GM23338 (cell line): ENCODE results near the gene DIO1. TPM values are rescaled to one million over a fixed set of nuclear protein-coding genes. Genes with fewer than 3 reads are reported as not detected.

Source experiments
- ATAC-seq: fragments of 200-7000 bp; cut with Tn5 transposase; 3 replicates; pipeline ENCODE4 v1.9.1; 2020
- DNase-seq: peaks from one replicate; pipeline ENCODE4 v3.0.0-alpha.2; 2015; ENCODE audit warnings: low spot score
- H2AFZ ChIP-seq: fragments of 200-600 bp; sonication (generic); 2 replicates; pipeline ENCODE4 v1.8.0; 2016; ENCODE audit warnings: antibody characterized with exemption, mild to moderate bottlenecking, moderate library complexity
- H3F3A ChIP-seq: fragments of 200-600 bp; sonication (generic); replicated peaks from 2 replicates; pipeline ENCODE4 v1.8.0; 2017; ENCODE audit warnings: antibody characterized with exemption, mixed run types, low read depth
- H3K27ac ChIP-seq: fragments of 200-600 bp; sonication (generic); 2 replicates; pipeline ENCODE4 v1.6.1; 2016; ENCODE audit warnings: low read depth
- H3K27me3 ChIP-seq: fragments of 200-600 bp; sonication (generic); 2 replicates; pipeline ENCODE4 v1.8.0; 2016; ENCODE audit warnings: mild to moderate bottlenecking, mixed run types, moderate library complexity; ENCODE audit not compliant: insufficient read depth
- H3K36me3 ChIP-seq: fragments of 200-600 bp; sonication (generic); 2 replicates; pipeline ENCODE4 v1.8.0; 2016; ENCODE audit warnings: mild to moderate bottlenecking; ENCODE audit not compliant: insufficient read depth
- H3K4me1 ChIP-seq: fragments of 200-600 bp; sonication (generic); 2 replicates; pipeline ENCODE4 v1.8.0; 2016; ENCODE audit warnings: mild to moderate bottlenecking, moderate library complexity; ENCODE audit not compliant: insufficient read depth
- H3K4me2 ChIP-seq: fragments of 200-600 bp; sonication (generic); 2 replicates; pipeline ENCODE4 v1.7.1; 2017; ENCODE audit warnings: mixed run types
- H3K4me3 ChIP-seq: fragments of 200-600 bp; sonication (generic); 2 replicates; pipeline ENCODE4 v1.6.1; 2016; ENCODE audit warnings: mixed run types
- H3K79me2 ChIP-seq: fragments of 200-600 bp; sonication (generic); replicated peaks from 2 replicates; pipeline ENCODE4 v1.8.0; 2017; ENCODE audit warnings: mild to moderate bottlenecking; ENCODE audit not compliant: insufficient read depth
- H3K9me2 ChIP-seq: fragments of 200-600 bp; sonication (generic); 2 replicates; pipeline ENCODE4 v1.8.0; 2017; ENCODE audit not compliant: insufficient read depth
- H4K20me1 ChIP-seq: fragments of 200-600 bp; sonication (generic); replicated peaks from 2 replicates; pipeline ENCODE4 v1.8.0; 2017; ENCODE audit warnings: mild to moderate bottlenecking; ENCODE audit not compliant: insufficient read depth
- H3K27ac Mint-ChIP-seq: 2 replicates; pipeline ENCODE4 v1.8.0; 2020; ENCODE audit warnings: inconsistent platforms, mild to moderate bottlenecking, moderate library complexity, mixed read lengths
- H3K27me3 Mint-ChIP-seq: 3 replicates; pipeline ENCODE4 v1.8.0; 2022; ENCODE audit warnings: low read depth, mild to moderate bottlenecking, moderate library complexity, mixed read lengths, inconsistent platforms; ENCODE audit not compliant: insufficient read depth, poor library complexity
- H3K36me3 Mint-ChIP-seq: 3 replicates; pipeline ENCODE4 v1.8.0; 2021; ENCODE audit warnings: low read depth, mild to moderate bottlenecking, inconsistent platforms, moderate library complexity, mixed read lengths
- H3K4me1 Mint-ChIP-seq: 3 replicates; pipeline ENCODE4 v1.8.0; 2020; ENCODE audit warnings: mild to moderate bottlenecking, inconsistent platforms, mixed read lengths
- H3K4me3 Mint-ChIP-seq: 3 replicates; pipeline ENCODE4 v1.8.0; 2021; ENCODE audit warnings: moderate library complexity, mild to moderate bottlenecking, inconsistent platforms, mixed read lengths
- H3K9me3 Mint-ChIP-seq: 3 replicates; pipeline ENCODE4 v1.8.0; 2020; ENCODE audit warnings: moderate library complexity, mild to moderate bottlenecking, inconsistent platforms, mixed read lengths
- CREB1 ChIP-seq: fragments of 250-450 bp; sonication (Bioruptor Pico); IDR thresholded peaks from 2 replicates; pipeline ENCODE4 v1.5.0; 2020; ENCODE audit warnings: low read depth, mild to moderate bottlenecking, moderate library complexity
- CTCF ChIP-seq, 2 experiments: fragments of 200-600 bp in 1 of 2; sonication (generic) in 1 of 2; conservative IDR thresholded peaks; 2 replicates each; pipeline versions ENCODE4 v1.5.1 to v1.6.1; 2016 to 2017; ENCODE audit warnings: antibody characterized with exemption in 2 of 2, low read depth in 2 of 2, mild to moderate bottlenecking in 2 of 2, moderate library complexity in 1 of 2
- EZH2 ChIP-seq: fragments of 200-600 bp; sonication (generic); IDR thresholded peaks from one replicate; pipeline ENCODE4 v1.8.0; 2017; ENCODE audit warnings: antibody characterized with exemption, mild to moderate bottlenecking, low read depth; ENCODE audit not compliant: unreplicated experiment
- EZH2phosphoT487 ChIP-seq: fragments of 200-600 bp; sonication (generic); IDR thresholded peaks from one replicate; pipeline ENCODE4 v1.8.1; 2018; ENCODE audit warnings: antibody characterized with exemption; ENCODE audit not compliant: unreplicated experiment
- JUNB ChIP-seq: IDR thresholded peaks from one replicate; pipeline ENCODE4 v1.6.1; 2016; ENCODE audit warnings: antibody characterized with exemption; ENCODE audit not compliant: unreplicated experiment
- NANOG ChIP-seq: IDR thresholded peaks from 2 replicates; pipeline ENCODE4 v1.6.1; 2016; ENCODE audit warnings: antibody characterized with exemption, borderline replicate concordance
- POLR2AphosphoS5 ChIP-seq: IDR thresholded peaks from 2 replicates; pipeline ENCODE4 v1.6.1; 2016; ENCODE audit warnings: antibody characterized with exemption, low read depth
- REST ChIP-seq: IDR thresholded peaks from one replicate; pipeline ENCODE4 v1.6.1; 2018; ENCODE audit warnings: antibody characterized with exemption; ENCODE audit not compliant: unreplicated experiment
- STAT1 ChIP-seq: IDR thresholded peaks from one replicate; pipeline ENCODE4 v1.6.1; 2016; ENCODE audit warnings: antibody characterized with exemption; ENCODE audit not compliant: unreplicated experiment
- ZNF114 ChIP-seq: fragments of 250-450 bp; sonication (Bioruptor Pico); IDR thresholded peaks from 2 replicates; pipeline ENCODE4 v1.5.0; 2020; ENCODE audit warnings: mild to moderate bottlenecking, moderate library complexity
- ZNF331 ChIP-seq: fragments of 250-450 bp; sonication (Bioruptor Pico); IDR thresholded peaks from 2 replicates; pipeline ENCODE4 v1.5.0; 2020; ENCODE audit warnings: low read depth, mild to moderate bottlenecking, moderate library complexity
- ZNF462 ChIP-seq: fragments of 250-450 bp; sonication (Bioruptor Pico); IDR thresholded peaks from 2 replicates; pipeline ENCODE4 v1.5.0; 2020; ENCODE audit warnings: mild to moderate bottlenecking, moderate library complexity
- polyA plus RNA-seq: library from polyadenylated mRNA; unstranded; fragments of >200 nt; fragmentation: Nextera tagmentation; extraction: Ambion mirVana; gene quantifications from 2 replicates; pipeline ENCODE4 v1.2.1, GENCODE V29; 2016
- total RNA-seq: library from RNA; depleted of rRNA; stranded (reverse); fragments of >200 nt; shearing (Covaris generic); gene quantifications from 2 replicates; pipeline ENCODE4 v1.2.3, GENCODE V29; 2014
- TF ChIP-seq, protein P1 (sequence below): IDR thresholded peaks from 2 replicates; pipeline ENCODE4 v1.6.1; 2016; ENCODE audit warnings: antibody characterized with exemption

The DIO1 gene
- total and polyA plus RNA-seq, 2 experiments from 2014 or later: 0.27 TPM; not detected in 1

GRCh38 chr1:53909946-53910345 is 16.0 kb downstream of the DIO1 start:
- H3K36me3 Mint-ChIP-seq: peaks cover 4% of the 10 kb centered on the region; the same call in 1 of the 3 replicates
- H3K79me2 ChIP-seq: no peaks in the 10 kb centered on the region

More at GRCh38 chr1:53909946-53910345, 16.0 kb downstream of the DIO1 start:
- Histone ChIP-seq H3K27me3 (no peaks in the 10 kb centered on the region), H3K36me3 (no peaks in the 10 kb centered on the region), H3K27ac (no peak overlapping the region), H3K4me1 (peaks cover 27% of the 10 kb centered on the region), H3K4me3 (no peak overlapping the region), H4K20me1 (no peaks in the 10 kb centered on the region), H3K4me2 (no peak overlapping the region), H3F3A (no peaks in the 10 kb centered on the region), H2AFZ (no peak overlapping the region), H3K9me2 (0 out of 2 replicates have a peak, but pooled peaks cover 5% of the 10 kb centered on the region)
- ATAC-seq (no peak), DNase-seq (no peak)
- Mint-ChIP-seq H3K4me3 (no peak overlapping the region), H3K27me3 (peaks cover 8% of the 10 kb centered on the region), H3K4me1 (peaks cover 25% of the 10 kb centered on the region), H3K9me3 (no peaks in the 10 kb centered on the region), H3K27ac (no peak overlapping the region)
- TF ChIP-seq EZH2 (no peak), ZNF331 (CRISPR knock-in tag) (no peak), JUNB (no peak), CTCF (conservative IDR thresholded peaks at IDR 0.05; ENCODE audit: low read depth in 2 of 2) (no peak), POLR2AphosphoS5 (no peak), NANOG (no peak), ZNF114 (no peak), EZH2phosphoT487 (no peak), STAT1 (no peak), REST (no peak), CREB1 (CRISPR knock-in tag) (no peak), ZNF462 (CRISPR knock-in tag) (no peak)
- TF ChIP-seq, protein P1, sequence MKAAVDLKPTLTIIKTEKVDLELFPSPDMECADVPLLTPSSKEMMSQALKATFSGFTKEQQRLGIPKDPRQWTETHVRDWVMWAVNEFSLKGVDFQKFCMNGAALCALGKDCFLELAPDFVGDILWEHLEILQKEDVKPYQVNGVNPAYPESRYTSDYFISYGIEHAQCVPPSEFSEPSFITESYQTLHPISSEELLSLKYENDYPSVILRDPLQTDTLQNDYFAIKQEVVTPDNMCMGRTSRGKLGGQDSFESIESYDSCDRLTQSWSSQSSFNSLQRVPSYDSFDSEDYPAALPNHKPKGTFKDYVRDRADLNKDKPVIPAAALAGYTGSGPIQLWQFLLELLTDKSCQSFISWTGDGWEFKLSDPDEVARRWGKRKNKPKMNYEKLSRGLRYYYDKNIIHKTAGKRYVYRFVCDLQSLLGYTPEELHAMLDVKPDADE: no peak
